ENCODE measurements around the gene MREG.
A peak's percentile ranks its signal among the peaks of the same experiment; 100 is the strongest.

Gene MREG, protein sequence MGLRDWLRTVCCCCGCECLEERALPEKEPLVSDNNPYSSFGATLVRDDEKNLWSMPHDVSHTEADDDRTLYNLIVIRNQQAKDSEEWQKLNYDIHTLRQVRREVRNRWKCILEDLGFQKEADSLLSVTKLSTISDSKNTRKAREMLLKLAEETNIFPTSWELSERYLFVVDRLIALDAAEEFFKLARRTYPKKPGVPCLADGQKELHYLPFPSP

DNA sequence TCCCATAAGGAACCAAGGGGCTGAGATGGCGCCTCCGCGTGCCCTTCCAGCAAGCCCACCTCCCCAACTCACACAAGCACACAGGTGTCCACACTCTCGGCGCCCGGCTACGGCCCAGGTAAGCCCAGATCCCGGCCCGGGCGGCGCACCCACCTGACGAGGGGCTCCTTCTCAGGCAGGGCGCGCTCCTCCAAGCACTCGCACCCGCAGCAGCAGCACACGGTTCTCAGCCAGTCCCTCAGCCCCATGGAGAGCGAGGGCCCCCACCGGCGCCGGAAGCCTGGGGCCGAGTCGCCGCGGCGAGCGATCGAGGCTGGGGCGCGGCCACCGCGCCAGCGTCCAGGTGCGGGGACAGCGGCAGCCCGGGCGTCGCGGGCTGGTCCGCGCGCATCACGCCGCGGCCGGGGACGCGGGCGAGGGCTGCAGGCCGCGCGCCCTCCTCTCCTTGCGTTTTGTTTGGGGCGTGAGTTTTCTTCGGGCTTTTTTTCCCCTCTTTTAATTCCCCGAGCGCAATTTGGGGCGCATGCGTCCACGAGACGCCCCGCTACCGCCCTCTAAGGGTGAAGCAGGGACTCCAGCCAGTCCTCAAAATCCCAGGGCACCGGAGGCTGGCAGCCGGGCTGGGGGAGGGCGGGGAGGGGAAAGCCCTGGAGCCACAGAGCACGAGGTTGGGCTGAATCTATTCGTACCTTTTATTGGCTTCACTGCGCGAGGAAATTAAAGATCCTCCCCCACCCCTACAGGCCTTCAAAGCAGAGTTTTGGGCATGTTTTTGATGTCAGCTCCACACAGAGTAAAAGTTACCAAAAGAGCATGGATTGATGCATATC lies at the start of gene MREG:
TSS of gene MREG (minus strand) at position 472 of the 830 bp plus-strand sequence. CDS start at position 248, 224 bp downstream.
- peak; percentile 64 to 75 for DNase-seq (ENCODE audit: low read depth in 2 of 2)

DNA sequence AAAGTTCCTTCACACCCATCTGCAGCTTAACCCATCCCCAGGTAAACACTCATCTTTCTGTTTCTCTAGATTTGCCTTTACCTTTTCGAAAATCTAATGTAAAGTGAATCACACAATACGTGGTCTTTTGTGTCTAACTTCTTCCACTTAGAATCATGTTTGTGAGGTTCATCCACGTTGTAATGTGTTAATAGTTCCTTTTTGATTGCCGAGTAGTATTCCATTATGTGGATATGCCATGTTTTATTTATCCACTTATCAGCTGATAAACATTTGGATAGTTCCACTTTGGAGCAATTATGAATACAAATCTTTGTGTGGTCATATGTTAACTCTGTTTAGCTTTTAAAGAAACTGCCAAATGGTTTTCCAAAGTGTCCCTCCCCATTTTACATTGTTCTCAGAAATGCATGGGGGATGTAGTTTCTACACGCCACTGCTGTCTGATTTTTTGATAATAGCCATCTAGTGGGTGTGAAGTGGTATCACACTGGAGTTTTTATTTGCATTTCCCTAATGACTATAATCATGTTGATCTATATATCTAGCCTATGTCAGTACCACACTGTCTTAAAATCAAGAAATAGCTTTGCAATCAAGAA lies 46.0 kb upstream of the MREG start:
- DNase-seq (ENCODE audit: low read depth in 2 of 2), result no peak

DNA sequence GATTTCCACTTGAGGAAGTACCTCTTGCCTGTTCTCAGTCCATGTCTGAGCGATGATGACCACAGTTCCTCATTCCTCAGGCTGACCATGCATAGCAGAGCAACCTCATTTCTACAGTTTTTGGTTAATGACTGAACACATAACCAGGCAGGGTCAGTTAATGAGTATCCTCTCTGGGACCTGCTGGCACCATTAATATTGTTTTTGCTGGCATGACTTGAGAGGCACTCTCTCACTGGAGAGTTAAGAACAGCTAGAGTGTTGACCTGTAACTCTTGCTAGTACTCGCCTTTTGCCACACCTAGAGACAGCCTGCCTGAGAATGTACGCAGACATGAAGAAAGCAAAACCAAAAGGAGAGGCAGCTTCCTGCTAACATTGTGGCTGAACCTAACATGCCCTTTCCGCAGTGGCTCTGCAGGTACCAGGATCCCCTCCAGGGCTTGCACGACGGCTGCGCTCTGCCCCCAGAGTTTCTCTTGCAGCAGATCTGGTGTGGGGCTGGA lies 44.4 kb upstream of the MREG start:
- peak; percentile 15 to 16 for DNase-seq (ENCODE audit: low read depth in 2 of 2)

DNA sequence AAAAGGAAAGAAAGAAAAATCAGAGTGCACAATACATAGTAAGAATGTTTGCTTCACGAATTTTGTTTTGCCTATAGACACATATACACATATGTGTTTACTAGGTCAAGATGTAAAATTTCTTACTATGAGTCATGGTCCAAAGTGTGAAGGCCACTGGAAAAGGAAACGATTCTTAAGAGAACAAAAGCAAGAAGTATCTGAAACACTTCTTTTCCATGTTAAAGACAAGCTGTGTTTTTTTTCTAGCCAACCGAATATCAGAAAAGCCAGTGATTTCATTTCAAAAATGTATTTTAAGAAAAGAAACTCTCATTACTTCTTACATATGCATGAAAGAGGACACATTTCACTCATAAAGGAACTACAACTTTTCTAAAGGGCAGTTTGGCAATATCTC lies 43.4 kb upstream of the MREG start:
- DNase-seq (ENCODE audit: low read depth in 2 of 2), result no peak

DNA sequence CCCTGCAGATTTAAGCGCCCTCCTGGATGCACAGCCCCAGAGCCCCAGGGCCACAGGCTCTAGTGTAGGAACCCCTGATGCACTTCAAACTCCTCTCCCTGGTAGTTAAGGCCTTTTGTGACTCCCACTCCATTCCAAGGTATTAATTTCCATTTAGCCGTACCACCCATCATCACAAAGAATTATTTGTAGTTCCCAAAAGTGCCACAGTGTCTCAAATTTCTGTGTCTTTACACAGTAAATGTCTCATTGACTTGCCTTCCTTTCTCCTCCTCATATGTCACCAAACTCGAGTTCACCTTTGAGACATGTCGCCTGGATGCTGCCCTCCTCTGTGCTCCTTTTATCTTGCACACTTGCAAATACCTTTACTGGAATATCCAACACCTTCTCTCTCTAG lies 42.3 kb upstream of the MREG start:
- DNase-seq (ENCODE audit: low read depth in 2 of 2), result no peak

DNA sequence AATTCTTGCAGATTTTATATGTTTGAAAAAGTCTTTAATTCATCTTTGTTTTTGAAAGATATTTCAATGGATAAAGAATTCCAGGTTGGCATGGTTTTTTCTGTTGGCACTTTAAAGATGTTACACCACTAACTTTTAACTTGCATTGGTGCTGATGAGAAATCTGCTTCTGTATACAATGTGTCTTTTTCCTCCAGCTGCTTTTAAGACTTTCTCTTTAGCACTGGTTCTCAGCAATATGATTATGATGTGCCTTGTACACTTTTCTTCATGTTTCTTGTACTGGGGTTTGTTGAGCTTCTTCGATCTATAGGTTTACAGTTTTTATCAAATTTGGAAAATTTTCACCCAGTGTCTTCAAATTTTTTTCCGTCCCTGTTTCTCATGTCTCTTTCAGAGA lies 39.1 kb upstream of the MREG start:
- no peak for DNase-seq (ENCODE audit: low read depth in 2 of 2)

DNA sequence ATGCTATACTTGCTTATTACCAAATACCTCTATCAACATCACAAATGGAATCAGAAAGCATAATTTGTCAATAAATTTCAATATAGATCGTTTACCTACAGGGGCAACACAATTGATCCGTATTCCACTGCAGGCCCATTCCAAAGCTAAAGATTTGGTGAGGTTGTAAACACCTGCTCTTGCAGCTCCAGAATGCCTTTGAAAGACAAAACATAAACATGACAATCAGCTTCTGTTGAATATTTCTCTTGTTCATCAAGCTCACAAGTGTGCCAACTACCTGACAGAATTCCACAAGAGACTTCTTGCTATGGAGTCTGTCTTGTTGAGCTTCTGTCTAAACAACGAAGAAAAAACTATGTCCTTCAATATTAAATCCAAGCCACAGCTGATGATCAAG lies 38.0 kb upstream of the MREG start:
- DNase-seq (ENCODE audit: low read depth in 2 of 2), result no peak

DNA sequence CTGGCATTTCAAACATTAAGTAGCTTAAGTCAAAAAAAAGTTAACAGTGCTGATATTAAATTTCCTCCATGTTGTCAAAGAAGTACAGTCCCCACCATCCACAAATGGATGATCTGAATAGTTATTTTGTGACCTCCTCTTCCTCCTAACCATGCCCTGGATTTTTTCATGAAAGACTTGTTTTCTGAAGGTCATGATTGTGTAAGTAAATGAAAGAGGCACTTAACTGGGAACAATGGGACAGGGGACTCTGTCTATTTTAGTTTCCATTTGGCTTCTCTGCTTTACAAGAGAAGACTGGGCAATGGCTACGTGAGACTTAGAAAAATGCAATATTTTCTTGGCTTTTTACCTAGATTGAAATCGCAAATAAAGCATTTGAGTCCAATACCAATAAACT lies 36.1 kb upstream of the MREG start:
- no peak for DNase-seq (ENCODE audit: low read depth in 2 of 2)

DNA sequence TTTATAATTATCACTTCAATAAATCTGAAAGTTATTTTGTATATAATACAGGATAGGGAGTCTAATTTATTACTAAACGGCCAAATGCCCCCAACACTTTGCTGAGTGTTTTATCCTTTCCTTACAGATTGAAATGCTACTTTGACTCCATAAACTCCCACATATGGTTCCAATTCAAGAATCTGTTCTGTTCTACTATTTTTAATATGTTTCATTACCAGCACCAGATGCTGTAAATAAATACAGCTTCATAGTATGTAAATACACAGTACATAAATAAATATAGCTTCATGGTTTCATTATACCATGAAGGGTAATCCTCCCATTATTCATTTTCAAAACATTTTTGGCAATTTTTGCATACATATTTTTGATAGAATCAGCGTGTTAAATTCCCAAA lies 34.0 kb upstream of the MREG start:
- DNase-seq (ENCODE audit: low read depth in 2 of 2), result no peak

DNA sequence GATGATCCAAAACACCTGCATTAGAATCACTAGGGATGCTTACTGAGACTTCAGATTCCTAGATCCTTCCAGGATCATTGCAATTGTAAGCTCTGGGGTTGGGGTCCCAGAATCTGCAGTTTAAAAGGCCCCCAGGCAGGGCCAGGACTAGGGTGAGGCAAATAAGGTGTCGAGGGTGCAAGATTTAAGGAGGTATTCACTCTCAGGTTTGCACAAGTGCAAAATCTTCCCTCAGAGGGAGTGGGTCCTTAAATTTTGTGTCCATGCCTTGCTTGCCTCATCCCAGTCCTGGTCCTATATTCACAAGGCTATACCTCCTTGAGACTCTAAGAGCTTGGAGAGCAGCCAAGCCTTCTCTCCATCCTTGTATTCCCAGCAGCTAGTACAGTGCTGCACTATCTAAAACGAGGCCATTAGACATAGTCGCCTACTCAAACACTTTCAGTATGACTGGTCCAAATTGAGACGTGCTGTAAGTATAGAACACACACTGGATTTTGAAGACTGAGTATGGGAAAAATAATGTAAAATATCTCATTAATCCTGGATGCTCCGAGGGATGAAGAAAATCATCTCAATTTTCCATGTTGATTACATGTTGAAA lies 31.6 kb upstream of the MREG start:
- DNase-seq (ENCODE audit: low read depth in 2 of 2), result no peak

DNA sequence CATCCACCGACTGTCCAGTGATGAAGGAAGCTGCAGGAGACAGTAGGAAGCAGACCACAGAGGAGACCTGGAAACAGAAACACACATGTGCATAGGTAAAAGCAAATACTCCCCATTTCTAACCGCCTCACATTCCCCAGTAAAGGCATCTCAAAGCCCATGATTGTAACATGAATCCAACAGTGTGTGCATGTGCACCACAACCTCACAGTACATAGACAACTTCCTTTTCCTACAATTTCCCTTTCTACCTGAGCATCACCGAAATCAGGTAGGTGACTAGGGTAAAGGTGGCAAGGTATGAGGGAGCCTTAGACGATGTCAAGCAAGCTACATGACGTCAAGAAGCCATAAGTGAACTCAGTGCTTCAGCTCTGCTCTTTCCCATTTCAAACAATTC lies 30.6 kb upstream of the MREG start:
- DNase-seq (ENCODE audit: low read depth in 2 of 2), result no peak

DNA sequence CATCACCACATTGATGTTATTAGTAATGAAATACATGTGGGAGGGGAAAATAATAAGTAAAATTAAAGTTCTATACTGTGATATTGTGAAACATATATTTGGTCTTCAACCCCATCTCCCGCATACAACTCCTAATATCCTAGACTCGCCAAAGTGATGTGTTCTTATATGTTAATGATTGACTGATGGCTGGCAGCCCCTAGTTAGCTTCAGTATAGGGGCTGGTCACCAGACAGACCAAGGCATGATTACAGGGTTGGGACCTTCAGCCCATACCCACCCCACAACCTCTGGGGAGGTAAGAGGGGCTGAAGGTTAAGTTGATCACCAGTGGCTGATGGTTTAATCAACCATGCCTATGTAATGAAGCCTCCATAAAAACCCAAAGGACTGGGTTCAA lies 28.1 kb upstream of the MREG start:
- no peak for DNase-seq (ENCODE audit: low read depth in 2 of 2)

DNA sequence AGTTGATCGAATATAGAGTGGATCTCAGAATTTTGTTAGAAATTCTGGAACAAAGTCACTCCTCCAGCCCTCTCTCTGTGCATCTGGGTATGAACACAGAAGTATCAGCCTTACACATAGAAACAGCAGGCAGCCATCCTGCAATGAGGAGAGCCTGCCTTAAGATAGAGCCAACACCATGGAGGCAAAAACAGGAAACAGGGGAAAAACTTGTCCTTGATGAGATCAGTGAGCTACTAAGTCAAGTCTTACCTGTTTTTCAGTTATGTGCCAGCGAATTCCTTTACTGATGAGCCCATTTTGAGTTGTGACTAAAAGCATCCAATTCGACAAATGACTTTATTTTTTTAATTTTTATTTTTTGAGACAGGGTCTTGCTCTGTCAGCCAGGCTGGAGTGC lies 26.6 kb upstream of the MREG start:
- DNase-seq (ENCODE audit: low read depth in 2 of 2), result no peak

DNA sequence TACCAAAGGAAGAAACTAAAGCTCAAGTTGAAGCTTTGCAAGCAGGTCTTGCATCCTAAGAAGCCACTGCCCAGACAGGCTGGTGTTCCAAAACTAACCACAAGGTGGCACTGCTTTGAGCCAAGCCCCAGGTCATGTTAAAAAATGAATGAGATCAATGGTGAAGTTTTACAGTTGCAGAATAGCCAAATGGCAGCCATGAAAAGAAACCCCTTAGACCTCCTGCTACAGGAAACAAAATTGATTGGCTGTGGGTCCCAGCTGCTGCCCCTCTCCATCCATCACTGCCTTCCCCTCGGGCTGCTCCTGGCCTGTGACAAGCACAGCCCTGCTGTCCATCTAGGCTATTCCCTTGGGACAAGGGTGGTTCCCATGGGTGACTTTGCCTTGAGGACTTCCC lies 20.7 kb upstream of the MREG start:
- DNase-seq (ENCODE audit: low read depth in 2 of 2), result peak; percentile 30 to 53

DNA sequence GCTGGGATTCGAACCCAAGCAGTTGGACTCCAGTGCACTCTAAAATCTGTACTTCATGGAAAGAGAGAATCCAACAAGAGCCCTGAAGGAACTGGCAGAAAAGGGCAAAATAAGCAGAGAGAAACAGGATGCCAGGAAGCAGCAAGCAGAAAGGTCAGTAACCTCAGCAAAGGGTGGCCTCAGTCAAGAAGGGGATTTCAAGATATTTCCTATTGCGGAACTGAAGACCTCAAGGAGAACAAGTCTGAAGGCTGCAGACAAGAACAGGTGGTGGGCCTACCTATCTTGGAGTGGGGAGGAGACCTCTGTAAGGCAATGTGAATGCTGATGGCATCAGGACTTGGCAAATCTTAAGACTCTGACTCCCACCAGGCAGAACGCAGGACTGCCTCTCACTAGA lies 20.1 kb upstream of the MREG start:
- no peak for DNase-seq (ENCODE audit: low read depth in 2 of 2)

DNA sequence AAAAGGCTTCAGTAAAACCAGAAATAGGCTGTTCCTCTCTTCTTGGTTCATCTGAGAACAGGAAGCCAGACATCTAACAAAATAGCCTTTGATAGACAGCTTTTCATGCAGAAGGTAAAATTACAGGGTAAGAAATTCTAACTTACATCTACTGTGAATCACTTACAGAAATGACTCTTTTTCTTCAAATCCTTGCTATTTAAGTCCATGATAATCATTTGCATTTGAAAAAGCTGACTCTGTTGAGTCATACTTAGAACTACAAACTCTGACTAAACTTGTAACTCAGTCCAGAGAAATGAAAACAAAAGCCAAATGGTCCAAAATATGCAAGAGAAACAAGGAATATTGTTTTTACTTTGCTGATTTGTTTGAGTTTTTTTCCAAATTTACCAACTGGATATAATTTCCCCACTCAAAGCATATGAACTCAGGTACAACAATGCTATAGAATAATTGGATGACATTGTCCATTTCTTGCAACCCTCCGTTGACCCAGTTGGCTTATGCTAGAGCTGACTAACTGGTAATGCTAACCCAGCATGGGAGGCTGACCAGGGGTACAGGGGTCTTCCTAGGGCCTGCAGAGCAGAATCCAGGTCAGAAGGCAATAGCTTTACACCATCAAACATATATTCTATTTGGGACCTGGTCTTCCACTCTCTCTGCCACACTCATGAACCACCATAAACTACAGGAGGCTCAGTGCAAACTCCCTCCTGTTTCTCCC lies 18.8 kb upstream of the MREG start:
- no peak for DNase-seq (ENCODE audit: low read depth in 2 of 2)

DNA sequence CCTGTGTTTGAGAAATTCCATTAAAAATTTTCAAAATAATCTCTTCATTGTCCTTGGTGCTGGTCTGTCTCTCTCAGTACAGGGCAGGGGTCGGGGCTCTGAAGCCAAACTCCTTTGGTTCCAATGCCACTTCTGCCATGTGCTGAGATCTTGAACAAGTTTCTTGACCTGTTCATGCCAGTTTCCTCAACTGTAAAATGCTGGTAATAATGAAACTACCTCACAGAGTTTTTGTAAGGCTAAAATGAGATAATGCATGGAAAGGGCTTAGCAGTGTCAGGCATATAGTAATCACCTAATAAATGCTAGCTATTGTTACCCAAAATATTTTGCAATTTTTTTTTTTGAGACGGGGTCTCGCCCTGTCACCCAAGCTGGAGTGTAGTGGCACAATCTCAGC lies 16.9 kb upstream of the MREG start:
- DNase-seq (ENCODE audit: low read depth in 2 of 2), result no peak

DNA sequence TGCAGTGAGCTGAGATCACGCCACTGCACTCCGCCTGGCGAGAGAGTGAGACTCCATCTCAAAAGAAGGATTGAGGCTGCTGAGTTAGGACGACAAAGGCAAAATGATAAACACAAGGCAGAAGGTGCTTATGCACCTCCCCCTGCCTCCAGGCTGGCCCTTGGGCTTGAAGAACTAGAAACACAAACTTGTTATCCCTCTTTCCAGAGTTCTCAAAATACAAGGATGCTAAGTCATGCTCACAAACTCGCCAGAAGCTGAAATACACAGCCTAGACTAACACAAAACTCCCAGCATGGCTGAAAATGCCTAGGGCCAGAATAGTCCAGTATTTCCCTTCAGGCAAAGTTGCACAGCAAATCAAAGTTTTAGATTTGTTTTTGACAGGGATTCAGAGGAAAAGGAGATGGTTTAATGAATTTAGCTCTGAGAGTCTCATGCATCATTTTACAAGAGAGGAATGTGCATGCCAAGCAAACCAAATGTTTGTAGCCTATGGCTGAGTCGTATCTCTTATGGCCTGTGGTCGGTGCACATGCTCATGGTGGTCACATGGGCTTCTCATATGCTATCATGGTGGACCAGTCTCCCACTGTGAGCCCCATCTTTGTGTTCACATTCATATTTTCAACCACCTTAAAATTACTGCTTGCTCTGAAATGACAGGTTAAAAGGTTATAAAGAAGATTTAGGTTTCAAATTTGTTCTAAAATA lies 16.2 kb upstream of the MREG start:
- no peak for DNase-seq (ENCODE audit: low read depth in 2 of 2)

DNA sequence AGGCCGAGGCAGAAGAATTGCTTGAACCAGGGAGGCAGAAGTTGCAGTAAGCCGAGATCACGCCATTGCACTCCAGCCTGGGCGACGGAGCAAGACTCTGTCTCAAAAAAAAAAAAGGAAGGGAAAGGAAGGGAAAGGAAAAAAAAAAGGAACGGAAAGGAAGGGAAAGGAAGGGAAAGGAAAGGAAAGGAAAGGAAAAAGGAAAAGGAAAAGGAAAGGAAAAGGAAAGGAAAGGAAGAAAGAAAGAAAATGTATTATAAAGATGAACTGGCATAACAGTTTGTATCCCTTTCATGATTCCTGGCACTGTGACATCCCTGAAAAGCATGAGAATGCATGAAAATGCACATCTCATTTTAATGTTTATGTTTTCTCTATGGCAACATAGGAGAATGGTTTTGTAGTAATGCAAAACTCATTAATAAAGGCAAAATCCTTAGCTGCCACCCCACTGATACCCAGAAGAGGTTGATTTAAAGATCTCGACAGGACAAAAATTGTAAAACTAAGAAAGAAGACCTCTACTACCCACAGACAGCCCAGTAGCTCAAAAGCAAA lies 11.5 kb upstream of the MREG start:
- no peak for DNase-seq (ENCODE audit: low read depth in 2 of 2)

DNA sequence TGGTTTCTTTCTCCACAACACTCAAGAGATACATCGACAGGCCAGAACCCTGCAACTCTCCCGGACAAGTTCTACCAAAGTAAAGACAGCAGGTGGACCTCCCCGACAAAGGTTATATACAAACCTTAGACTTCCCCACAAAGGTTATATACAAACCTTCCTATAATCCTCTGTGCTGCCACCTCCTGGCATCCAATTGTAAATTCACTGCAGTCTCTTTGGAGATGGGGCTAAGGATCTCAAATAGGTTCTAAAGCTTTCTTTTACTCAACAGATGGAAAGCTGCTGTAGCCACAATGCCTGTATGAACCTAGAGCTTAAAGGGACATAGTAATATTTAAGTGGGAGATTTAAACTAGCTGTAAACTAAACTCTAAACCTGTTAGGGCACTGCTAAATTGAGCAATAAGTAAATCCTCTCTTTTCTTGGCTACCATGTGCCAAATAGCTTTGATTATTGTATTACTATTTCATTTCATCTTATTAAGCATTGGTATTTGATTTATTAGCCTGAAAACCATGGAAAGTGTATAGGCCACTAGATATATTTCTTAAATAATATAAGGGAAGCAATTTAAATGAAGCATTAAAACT lies 9.8 kb upstream of the MREG start:
- no peak for DNase-seq (ENCODE audit: low read depth in 2 of 2)

Data from stimulated activated CD8-positive, alpha-beta memory T cell treated with anti-CD3 and anti-CD28 coated beads, Interleukin-15, amount 100 ng/mL, for 4 hours (primary cell).